Activated naive CD8-positive, alpha-beta T cell treated with anti-CD3 and anti-CD28 coated beads, Interleukin-2, amount 10 ng/mL, durations not matched to agents 7 days and 5 days (primary cell): Measurements from ENCODE around the gene TSC2. TPM values are rescaled to one million over a fixed set of nuclear protein-coding genes. Genes with fewer than 3 reads are reported as not detected.

Experiments
- ATAC-seq: fragments of 150-1000 bp; cut with Tn5 transposase; one replicate; pipeline ENCODE4 v1.10.0; 2021; ENCODE audit warnings: low read depth, moderate library complexity
- POLR2A ChIA-PET: fragments of 350-600 bp; sonication (Branson Sonifier 250); formaldehyde crosslinking; loops from one replicate; lab custom pipeline; 2021; ENCODE audit warnings: antibody characterized with exemption; lab: Charles Lee
- DNase-seq: peaks from one replicate; pipeline ENCODE4 v3.0.0; 2021
- H3K27ac Mint-ChIP-seq: one replicate; pipeline ENCODE4 v1.8.0; 2022; ENCODE audit warnings: mild to moderate bottlenecking, mixed read lengths
- H3K27me3 Mint-ChIP-seq: one replicate; pipeline ENCODE4 v1.8.0; 2022; ENCODE audit warnings: mild to moderate bottlenecking, moderate library complexity, mixed read lengths
- H3K36me3 Mint-ChIP-seq: one replicate; pipeline ENCODE4 v1.8.0; 2021; ENCODE audit warnings: mild to moderate bottlenecking, mixed read lengths
- H3K4me1 Mint-ChIP-seq: one replicate; pipeline ENCODE4 v1.8.0; 2021; ENCODE audit warnings: mixed read lengths
- H3K4me3 Mint-ChIP-seq: one replicate; pipeline ENCODE4 v1.8.0; 2022; ENCODE audit warnings: mild to moderate bottlenecking, moderate library complexity, mixed read lengths
- H3K9me3 Mint-ChIP-seq: one replicate; pipeline ENCODE4 v1.8.0; 2021; ENCODE audit warnings: mixed read lengths
- total RNA-seq, 2 experiments: library from RNA; stranded (reverse); gene quantifications; one replicate each; pipeline ENCODE4 v1.2.3, GENCODE V29; 2021

TSC2 gene
- total RNA-seq, 2 experiments from 2014 or later = 113 to 125 TPM

DNA sequence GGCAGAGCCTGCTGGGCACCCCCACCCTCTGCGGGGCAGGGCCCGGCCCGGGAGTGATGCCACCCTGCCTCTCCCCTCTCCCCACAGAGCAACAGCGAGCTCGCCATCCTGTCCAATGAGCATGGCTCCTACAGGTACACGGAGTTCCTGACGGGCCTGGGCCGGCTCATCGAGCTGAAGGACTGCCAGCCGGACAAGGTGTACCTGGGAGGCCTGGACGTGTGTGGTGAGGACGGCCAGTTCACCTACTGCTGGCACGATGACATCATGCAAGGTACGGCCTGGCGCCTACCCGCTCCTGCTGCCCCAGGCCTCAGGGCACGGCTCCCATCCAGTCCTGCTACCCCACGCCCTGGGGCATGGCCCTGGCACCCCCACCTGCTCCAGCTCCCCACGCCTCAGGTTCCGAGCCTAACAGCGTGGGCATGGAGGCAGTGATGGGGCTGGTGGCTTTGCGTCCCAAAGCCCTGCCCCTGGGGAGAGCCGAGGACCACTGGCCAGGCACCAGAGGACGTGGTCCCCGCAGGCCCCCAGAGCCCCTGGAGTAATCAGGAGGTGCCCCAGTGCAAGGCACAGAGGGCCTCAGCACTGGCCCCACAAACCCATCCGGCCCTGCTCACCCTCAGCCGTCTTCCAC is 38.4 kb downstream of the TSC2 start:
- no peak overlapping the region for H3K27ac Mint-ChIP-seq
- no peaks in the 10 kb centered on the region for H3K4me1 Mint-ChIP-seq
- POLR2A ChIA-PET = interaction anchor here (0.6 kb wide), 1 partner anchor 39 kb away, joined by 3 read pairs; the partner anchor contains the start of genes NTHL1 and TSC2
- H3K36me3 Mint-ChIP-seq = peaks cover 1% of the 10 kb centered on the region
- no peaks in the 10 kb centered on the region for H3K9me3 Mint-ChIP-seq
- no peaks in the 10 kb centered on the region for H3K27me3 Mint-ChIP-seq
- ATAC-seq (no peak), DNase-seq (no peak)
- no peak overlapping the region for H3K4me3 Mint-ChIP-seq

DNA sequence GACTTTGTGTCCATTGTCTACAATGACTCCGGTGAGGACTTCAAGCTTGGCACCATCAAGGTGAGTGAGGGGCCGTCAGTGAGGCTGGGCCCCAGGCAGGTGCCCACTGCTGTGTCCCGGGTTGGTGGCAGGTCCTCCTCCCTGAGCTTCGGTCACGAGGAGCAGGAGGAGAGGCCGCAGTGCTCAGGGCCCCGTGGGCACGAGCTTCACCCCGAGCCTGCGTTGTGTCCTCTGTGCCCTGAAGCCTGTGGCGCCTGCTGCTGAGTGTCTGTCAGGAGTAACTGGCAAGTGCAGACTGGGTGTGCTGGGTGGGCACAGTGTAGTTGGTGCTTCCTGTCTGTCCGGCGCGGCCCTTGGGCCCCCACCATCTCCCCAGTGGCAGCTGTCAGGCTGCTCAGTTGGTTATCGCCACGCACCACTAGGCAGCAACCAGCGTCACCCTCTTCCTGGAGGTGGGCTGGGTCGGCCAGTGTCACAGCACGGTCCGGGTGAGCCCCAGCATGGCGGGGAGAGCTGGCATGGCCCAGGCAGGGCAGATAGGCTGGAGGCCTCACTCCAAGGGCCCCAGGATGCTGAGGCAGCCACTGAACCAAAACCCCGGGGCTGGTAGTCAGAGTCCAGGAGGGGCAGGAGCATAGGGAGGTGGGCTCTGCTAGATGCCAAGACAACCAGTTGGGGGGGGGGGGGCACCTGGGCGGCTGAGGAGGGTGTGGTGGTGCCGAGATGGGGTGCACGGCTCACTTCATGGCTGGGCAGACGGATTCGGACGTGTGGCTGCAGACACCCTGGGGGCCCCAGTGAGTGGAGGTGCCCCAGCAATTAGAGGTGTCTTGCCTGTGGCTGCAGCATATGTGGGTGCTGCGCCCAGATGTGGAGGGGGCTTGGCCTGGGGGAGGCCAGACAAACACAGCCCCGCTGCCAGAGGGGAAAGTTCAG is 39.3 kb downstream of the TSC2 start:
- Mint-ChIP-seq H3K36me3 (peaks cover 1% of the 10 kb centered on the region), H3K27me3 (no peaks in the 10 kb centered on the region), H3K4me1 (no peaks in the 10 kb centered on the region), H3K27ac (no peak overlapping the region), H3K4me3 (no peak overlapping the region), H3K9me3 (no peaks in the 10 kb centered on the region)
- no peak for ATAC-seq
- DNase-seq = no peak
- POLR2A ChIA-PET = interaction anchor here (0.6 kb wide), 1 partner anchor 40 kb away, joined by 3 read pairs; the partner anchor contains the start of genes NTHL1 and TSC2

DNA sequence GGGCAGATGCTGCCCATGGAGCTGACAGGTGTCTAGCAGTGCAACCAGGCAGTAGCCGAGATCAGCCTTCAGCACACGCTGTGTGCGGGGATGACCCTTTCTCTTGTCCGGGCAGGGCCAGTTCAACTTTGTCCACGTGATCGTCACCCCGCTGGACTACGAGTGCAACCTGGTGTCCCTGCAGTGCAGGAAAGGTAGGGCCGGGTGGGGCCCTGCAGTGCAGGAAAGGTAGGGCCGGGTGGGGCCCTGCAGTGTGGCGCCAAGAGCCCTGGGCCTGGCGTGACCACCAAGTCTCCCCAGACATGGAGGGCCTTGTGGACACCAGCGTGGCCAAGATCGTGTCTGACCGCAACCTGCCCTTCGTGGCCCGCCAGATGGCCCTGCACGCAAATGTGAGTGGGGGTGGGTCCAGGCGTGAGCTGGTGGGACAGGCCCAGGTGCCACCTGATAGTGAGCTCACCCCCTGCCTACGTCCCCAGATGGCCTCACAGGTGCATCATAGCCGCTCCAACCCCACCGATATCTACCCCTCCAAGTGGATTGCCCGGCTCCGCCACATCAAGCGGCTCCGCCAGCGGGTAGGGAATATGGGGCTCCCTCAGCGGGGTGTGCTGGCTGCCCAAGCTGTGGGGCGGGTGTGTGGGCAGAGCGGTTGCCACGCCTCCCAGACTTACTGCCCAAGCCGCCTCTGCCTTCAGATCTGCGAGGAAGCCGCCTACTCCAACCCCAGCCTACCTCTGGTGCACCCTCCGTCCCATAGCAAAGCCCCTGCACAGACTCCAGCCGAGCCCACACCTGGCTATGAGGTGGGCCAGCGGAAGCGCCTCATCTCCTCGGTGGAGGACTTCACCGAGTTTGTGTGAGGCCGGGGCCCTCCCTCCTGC is 40.2 kb downstream of the TSC2 start:
- no peaks in the 10 kb centered on the region for H3K36me3 Mint-ChIP-seq
- POLR2A ChIA-PET = no interaction called here
- no peak overlapping the region for H3K27ac Mint-ChIP-seq
- DNase-seq = no peak
- no peak overlapping the region for H3K4me3 Mint-ChIP-seq
- no peaks in the 10 kb centered on the region for H3K9me3 Mint-ChIP-seq
- H3K4me1 Mint-ChIP-seq = no peaks in the 10 kb centered on the region
- ATAC-seq = no peak
- no peaks in the 10 kb centered on the region for H3K27me3 Mint-ChIP-seq

DNA sequence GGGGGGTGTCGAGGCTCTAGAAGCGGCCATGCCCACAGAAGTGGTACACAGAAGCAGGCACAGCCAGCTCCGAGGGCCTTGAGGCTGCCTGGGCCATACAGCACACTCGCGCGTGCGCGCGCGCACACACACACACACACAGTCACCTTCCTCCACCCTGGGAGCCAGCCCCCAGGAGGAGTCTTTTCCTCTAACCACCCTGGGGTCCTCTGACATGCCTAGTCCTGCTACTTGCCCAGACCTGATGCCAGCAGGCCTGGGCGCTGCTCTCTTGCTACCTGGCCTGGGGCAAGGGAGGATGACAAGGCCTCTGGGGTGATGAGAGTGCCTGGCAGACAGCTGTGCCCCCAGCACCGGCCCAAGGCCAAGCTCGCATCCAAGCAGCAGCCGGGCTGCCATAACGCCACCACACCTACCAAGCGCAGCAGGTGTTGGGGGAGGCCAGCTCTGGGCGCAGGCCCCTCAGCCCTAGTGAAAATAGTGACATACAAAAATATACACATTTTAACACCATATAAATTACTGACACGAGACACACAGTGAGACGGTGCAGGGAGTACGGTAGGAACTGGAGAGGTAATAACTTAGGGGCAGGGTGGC is 41.1 kb downstream of the TSC2 start:
- POLR2A ChIA-PET = no interaction called here
- DNase-seq = no peak
- Mint-ChIP-seq H3K36me3 (no peaks in the 10 kb centered on the region), H3K4me3 (no peak overlapping the region), H3K27ac (no peak overlapping the region), H3K4me1 (no peaks in the 10 kb centered on the region), H3K9me3 (no peaks in the 10 kb centered on the region), H3K27me3 (no peaks in the 10 kb centered on the region)
- no peak for ATAC-seq

DNA sequence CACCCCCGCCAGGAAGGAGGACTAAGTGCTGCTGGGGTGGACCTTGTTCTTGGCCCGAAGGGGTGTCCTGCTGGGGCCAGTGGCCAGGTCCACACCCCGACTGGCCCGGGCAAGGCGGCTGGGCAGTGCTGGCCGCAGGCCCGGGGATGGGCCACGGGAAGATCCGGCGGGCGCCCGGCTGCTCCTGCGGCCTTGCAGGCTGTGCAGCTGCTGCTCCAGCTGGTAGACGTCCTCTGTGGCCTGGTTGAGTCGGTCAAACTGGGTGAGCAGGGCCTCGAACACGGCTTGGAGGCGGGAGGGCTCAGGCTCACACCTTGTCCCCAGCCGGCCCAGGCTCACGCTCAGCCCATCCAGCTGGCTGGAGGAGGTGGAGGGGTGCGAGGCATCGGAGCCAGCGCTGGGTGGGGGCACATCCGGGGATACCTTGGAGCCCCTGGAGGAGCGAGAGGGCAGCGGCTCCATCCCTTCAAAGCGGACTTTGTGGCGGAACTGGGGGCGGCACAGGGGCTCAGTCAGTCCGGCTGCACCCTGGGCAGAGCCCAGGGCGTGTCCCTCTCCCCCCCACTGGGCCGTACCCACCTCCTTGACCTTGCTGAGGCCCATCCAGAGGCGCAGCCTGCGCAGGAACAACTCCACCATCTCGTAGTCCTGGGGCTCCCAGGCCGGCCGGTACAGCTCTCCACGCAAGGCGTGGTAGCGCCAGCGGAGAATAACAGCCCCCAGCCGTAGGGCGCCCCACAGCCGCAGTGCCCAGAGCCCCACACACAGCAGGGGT is 42.1 kb downstream of the TSC2 start:
- POLR2A ChIA-PET = no interaction called here

DNA sequence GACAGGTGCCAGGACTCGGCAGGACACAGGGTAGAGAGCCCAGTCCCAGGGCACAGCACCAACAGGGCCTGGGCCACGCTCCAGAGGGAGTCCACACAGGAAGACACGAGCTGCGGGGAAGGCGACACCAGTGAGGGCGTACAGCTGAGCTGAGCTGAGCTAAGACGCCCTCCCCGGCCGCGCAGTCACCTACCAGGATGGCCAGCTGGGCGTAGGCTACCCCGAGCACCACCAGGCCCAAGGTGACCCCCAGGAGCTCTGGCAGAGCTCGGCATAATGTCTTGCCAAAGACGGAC is 42.6 kb downstream of the TSC2 start:
- Mint-ChIP-seq H3K27ac (no peak overlapping the region), H3K36me3 (no peaks in the 10 kb centered on the region), H3K9me3 (no peaks in the 10 kb centered on the region), H3K4me1 (no peaks in the 10 kb centered on the region), H3K4me3 (no peak overlapping the region), H3K27me3 (no peaks in the 10 kb centered on the region)
- DNase-seq (no peak), ATAC-seq (no peak)
- POLR2A ChIA-PET = no interaction called here

More for the DNA sequence above, 42.1 kb downstream of the TSC2 start:
- H3K27me3 Mint-ChIP-seq = no peaks in the 10 kb centered on the region
- H3K4me3 Mint-ChIP-seq = no peak overlapping the region
- no peaks in the 10 kb centered on the region for H3K36me3 Mint-ChIP-seq
- H3K4me1 Mint-ChIP-seq = no peaks in the 10 kb centered on the region
- H3K9me3 Mint-ChIP-seq = no peaks in the 10 kb centered on the region
- no peak for ATAC-seq
- no peak overlapping the region for H3K27ac Mint-ChIP-seq
- DNase-seq = no peak

DNA sequence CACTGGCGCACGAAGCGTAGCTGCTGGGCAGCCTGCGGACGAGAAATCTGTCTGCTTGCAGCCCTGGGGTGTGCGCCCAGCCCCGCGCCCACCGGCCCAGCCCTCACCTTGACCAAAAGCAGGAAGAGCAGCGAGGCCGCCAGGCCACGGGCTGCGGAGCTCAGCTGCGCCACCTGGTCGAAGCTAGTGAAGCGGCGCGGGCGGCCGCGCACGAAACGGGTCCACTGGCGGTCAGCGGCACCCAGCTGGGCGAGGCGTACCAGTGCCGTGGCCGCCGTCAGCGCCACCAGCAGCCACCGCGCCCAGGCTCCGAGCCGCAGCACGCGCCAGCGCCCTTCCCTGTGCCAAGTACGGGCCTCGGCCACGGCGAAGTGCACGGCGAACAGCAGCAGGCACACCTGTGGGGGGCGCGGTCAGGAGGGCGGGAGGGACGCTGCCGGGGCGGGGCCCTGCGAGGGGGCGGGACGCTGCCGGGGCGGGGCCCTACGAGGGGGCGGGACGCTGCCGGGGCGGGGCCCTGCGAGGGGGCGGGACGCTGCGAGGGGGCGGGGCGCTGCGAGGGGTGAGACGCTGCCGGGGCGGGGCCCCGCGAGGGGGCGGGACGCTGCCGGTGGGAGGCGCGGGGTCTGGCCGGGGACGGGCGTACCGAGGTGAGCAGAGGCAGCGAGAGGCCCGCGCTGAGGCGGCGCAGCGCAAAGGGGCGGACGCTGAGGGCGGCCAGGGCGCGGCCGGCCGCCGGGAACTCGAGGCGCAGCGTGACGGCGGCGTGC is 43.2 kb downstream of the TSC2 start:
- Mint-ChIP-seq H3K27me3 (no peaks in the 10 kb centered on the region), H3K27ac (no peak overlapping the region), H3K9me3 (no peaks in the 10 kb centered on the region), H3K4me1 (no peaks in the 10 kb centered on the region), H3K4me3 (no peak overlapping the region), H3K36me3 (no peaks in the 10 kb centered on the region)
- ATAC-seq = no peak
- DNase-seq = no peak
- POLR2A ChIA-PET = no interaction called here

DNA sequence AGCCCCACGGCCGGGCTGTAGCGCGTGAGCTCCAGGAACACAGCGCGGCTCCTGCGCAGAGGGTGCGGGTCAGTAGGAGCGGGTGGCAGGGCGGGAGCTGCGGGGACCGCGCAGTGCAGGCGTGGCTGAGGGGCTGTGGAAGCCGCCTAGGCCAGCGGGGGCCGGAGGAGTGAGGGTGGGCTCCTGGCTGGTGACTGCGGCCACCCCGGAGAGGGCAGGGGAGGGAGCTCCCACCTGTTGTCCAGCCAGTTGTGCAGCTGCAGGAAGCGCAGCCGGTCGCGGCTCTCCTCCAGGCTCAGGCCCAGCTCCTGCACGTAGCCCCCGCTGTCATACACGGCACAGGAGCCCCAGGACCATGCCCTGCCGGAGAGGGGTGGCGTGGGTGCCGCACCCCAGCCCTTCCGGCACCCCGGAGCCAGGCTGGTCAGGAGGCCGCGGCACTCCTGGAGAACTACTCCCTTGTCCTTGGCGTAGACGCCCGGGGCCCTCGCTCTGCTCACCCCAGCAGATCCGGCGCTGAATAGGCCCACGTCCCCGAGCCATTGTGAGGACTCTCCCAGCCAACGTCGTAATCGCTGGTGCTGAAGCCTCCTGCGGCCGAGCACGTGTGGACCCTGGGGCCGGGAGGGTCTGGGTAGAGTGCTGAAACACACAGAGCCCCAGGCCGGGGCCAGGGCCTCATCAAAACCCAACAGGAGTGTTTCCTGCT is 43.9 kb downstream of the TSC2 start:
- no peaks in the 10 kb centered on the region for H3K36me3 Mint-ChIP-seq

DNA sequence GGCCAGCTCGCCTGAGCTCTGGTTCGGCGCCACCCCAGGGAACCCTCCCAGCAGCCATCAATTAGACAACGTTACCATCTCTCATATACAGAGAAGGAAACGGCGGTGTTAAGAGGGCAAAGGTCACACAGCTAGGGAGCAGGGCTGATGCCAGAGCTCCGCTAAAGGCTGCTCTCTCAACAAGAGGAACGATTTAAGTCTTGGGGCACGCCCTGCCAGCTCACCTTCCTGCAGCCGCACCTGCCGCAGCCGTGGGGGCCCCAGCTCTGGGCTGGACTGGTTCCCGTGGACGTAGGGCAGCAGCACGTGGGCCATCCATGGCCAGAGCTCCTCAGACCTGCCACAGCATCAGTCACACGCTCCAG is 44.5 kb downstream of the TSC2 start:
- H3K4me3 Mint-ChIP-seq = no peak overlapping the region
- no peaks in the 10 kb centered on the region for H3K9me3 Mint-ChIP-seq
- no peak overlapping the region for H3K27ac Mint-ChIP-seq
- ATAC-seq (no peak), DNase-seq (no peak)
- H3K27me3 Mint-ChIP-seq = no peaks in the 10 kb centered on the region
- POLR2A ChIA-PET = no interaction called here
- no peaks in the 10 kb centered on the region for H3K4me1 Mint-ChIP-seq
- H3K36me3 Mint-ChIP-seq = no peaks in the 10 kb centered on the region

More for the DNA sequence above, 43.9 kb downstream of the TSC2 start:
- Mint-ChIP-seq H3K27ac (no peak overlapping the region), H3K4me1 (no peaks in the 10 kb centered on the region), H3K9me3 (no peaks in the 10 kb centered on the region), H3K27me3 (no peaks in the 10 kb centered on the region), H3K4me3 (no peak overlapping the region)
- ATAC-seq (no peak), DNase-seq (no peak)
- POLR2A ChIA-PET = no interaction called here

DNA sequence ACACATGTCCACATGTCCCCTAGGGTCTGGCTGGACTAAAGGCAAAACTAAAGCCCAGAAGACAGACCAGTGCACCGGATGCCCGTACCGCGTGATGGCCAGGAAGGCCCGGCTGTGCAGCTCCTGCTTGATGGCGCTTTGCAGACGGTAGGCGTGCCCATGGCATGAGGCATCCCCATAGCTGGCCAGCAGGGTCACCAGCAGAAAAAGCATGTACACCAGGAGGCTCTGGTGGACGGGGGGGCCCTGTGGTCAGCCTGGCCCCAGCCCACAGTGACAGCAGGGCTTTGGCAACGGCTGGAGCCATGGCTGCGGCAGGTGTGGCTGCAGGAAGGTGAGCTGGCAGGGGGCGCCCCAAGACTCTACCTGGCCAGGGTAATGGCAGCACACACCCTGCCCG is 45.1 kb downstream of the TSC2 start:
- H3K27me3 Mint-ChIP-seq = no peaks in the 10 kb centered on the region
- H3K9me3 Mint-ChIP-seq = no peaks in the 10 kb centered on the region
- POLR2A ChIA-PET = no interaction called here
- H3K27ac Mint-ChIP-seq = no peak overlapping the region
- H3K36me3 Mint-ChIP-seq = no peaks in the 10 kb centered on the region
- ATAC-seq = no peak
- H3K4me1 Mint-ChIP-seq = no peaks in the 10 kb centered on the region
- no peak overlapping the region for H3K4me3 Mint-ChIP-seq
- no peak for DNase-seq

DNA sequence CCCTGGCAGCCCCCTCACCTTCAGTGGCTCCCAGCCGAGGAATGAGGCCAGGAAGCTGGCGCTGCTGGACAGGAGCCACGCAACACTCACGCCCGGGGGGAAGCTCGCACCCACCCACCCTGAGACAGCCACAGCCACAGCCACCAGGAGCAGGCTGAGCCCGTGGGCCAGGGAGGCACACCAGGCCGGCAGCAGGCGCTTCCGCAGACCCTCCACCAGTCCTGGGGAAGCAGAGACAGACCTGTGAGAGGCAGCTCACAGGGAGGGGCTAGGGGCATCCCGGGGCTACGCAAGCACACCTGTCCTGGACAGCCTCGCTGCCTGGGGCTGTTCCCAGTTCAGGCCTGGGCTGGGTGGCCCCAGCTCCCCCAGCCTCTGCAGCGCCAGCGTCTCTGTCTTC is 46.0 kb downstream of the TSC2 start:
- Mint-ChIP-seq H3K9me3 (no peaks in the 10 kb centered on the region), H3K36me3 (no peaks in the 10 kb centered on the region), H3K27me3 (no peaks in the 10 kb centered on the region), H3K4me3 (no peak overlapping the region), H3K27ac (no peak overlapping the region), H3K4me1 (no peaks in the 10 kb centered on the region)
- POLR2A ChIA-PET = no interaction called here
- no peak for DNase-seq
- no peak for ATAC-seq
